Posterior cingulate gyrus (tissue), 11 donors: Measurements from ENCODE around the gene DMRTC2.

Source experiments
- DNase-seq, 10 donors: peaks; one replicate each; pipeline versions ENCODE4 v3.0.0 to v3.0.0-alpha.2; 2020 to 2021; ENCODE audit warnings: mixed read lengths in 3 of 10
- intact Hi-C: fragments of 100-400 bp; cut with DNase I; formaldehyde crosslinking; loops from one replicate; pipeline ENCODE4 v1.15.1; 2023

DMRTC2 gene

GRCh38 chr19:41845001-41845050, at the start of gene DMRTC2:
Gene DMRTC2 (plus strand): TSS chr19:41845042. CDS start chr19:41847429, 2,387 bp downstream.
- DNase-seq, result no peak
- intact Hi-C loops, result no loop called here

- DNase-seq, result no peak
- intact Hi-C loops, result no loop called here
These were observed 48.5 kb upstream of the DMRTC2 start, which contains the start of gene CEACAM3 for GRCh38 chr19:41796362-41796761. Gene CEACAM3 (plus strand): TSS chr19:41796587. CDS start chr19:41796678, 91 bp downstream.

- intact Hi-C loops, result no loop called here
- DNase-seq, result no peak
These were observed 47.9 kb upstream of the DMRTC2 start for GRCh38 chr19:41796901-41797300.

- DNase-seq, result peak in 1 of 10 donors; percentile 14
- intact Hi-C loops, result no loop called here
These were observed 45.3 kb upstream of the DMRTC2 start for GRCh38 chr19:41799444-41800000.

DNA sequence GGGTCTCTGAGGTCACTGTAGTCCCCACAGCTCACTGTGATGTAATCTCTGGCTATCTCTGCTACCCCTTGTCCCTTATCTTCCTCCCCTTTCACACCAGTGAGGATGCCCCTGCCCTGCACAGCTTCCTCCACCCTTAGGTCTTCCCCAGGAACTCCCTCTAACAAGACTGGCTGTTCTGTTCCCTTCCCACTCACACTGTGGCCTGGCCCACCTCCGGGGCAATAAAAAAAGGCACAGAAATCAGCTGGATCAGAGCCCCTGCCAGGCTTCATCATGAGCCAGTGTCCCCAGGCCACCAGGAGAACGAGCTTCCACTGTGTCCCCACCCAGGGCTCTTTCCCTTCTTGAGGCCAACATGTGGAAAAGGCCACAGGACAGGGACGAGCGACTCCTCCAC, 43.8 kb upstream of the DMRTC2 start:
- intact Hi-C loops, result no loop called here
- peak in 1 of 10 donors; percentile 47 for DNase-seq

GRCh38 chr19:41801792-41802211, 43.0 kb upstream of the DMRTC2 start:
- DNase-seq, result peak in 1 of 10 donors; percentile 12
- intact Hi-C loops, result no loop called here

DNA sequence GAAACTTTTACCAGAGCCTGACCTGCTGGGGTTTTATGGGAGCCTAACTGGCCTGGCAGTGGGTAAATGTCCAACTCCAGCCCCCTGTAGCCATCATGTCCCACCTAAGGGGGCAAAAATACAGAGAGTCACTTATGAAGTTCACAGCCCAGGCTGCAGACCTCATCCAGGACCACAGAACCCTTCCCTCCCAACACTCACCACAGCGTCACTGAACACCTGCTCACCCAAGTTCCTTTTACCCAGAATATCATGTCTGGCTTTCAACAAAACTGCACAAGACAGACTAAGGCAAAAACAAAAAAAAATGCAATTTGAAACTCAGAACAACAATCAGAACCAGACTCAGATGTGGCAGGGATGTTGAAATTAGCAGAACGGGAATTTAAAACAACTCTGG, 42.1 kb upstream of the DMRTC2 start:
- DNase-seq, result peak in 1 of 10 donors; percentile 25
- intact Hi-C loops, result no loop called here

GRCh38 chr19:41804336-41804735, 40.5 kb upstream of the DMRTC2 start:
- no peak for DNase-seq
- intact Hi-C loops, result no loop called here

GRCh38 chr19:41807176-41807575, 37.7 kb upstream of the DMRTC2 start:
- intact Hi-C loops, result no loop called here
- DNase-seq, result peak in 1 of 10 donors; percentile 51

DNA sequence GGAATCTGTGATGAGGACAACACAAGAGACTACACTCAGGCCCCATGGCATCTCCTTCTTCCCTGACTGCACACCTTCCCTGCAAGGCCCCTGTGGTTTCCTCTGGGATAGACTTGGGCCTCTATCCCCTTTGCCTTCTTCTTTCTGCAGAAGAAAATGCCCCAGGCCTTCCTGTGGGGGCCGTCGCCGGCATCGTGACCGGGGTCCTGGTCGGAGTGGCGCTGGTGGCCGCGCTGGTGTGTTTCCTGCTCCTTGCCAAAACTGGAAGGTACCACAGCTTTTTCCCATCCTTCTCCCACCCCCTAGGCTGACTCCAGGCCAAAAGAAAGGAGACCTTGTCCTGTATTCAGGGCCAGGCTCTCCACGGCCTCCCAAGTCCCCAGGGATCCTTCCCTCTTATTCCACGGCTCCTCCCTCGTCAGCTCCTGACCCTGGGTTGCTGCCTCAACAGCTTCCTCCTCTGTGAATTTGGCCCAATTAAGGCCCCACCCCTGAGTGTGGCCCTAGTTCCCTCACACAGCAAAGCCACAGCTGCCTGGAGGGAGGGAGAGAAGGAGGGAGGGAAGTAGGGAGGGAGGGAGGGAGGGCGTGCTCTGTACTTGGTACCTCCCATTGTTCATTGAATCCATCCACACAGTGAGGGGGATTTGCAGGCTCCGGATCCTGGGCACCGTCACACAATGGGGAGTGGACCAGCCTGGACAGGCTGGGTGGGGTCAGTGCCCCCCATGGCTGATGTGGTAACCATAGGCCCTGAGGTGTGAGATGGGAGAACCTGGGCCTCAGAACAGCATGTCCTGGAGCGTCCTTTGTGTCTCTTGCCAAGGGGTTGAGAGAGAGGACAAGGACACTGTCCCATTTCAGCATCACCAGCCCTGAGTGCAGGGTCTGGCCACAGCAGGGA, 35.9 kb upstream of the DMRTC2 start:
- DNase-seq, result peak in 1 of 10 donors; percentile 50
- intact Hi-C loops, result no loop called here

- DNase-seq, result peak in 1 of 10 donors; percentile 59
- intact Hi-C loops, result no loop called here
These were observed 34.5 kb upstream of the DMRTC2 start for GRCh38 chr19:41810301-41810700.

- DNase-seq, result peak in 2 of 10 donors; percentile 14 to 74
- intact Hi-C loops, result no loop called here
These were observed 33.8 kb upstream of the DMRTC2 start for GRCh38 chr19:41811036-41811435.

- intact Hi-C loops, result no loop called here
- peak in 1 of 10 donors; percentile 57 for DNase-seq
These were observed 32.9 kb upstream of the DMRTC2 start for GRCh38 chr19:41811981-41812380.

DNA sequence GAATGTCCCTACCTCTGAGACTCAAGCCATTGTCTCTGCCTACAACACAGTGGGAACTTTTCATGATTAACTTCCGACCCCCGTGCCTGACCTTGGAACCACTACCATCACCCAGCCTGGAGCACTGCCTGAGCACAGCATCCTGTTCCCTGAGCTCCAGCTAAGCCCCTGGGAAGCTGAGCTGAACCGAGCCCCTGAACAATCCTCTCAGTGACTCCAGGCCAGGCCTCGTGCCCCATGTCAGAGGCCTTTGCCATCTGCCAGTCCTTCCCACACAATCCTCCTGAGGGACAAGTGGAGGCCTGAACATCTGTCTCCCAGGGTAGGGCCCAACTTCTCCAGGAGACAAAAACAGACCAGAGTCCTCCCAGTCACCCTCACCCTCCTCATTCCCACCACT, 30.9 kb upstream of the DMRTC2 start:
- DNase-seq, result peak in 1 of 10 donors; percentile 33
- intact Hi-C loops, result no loop called here

DNA sequence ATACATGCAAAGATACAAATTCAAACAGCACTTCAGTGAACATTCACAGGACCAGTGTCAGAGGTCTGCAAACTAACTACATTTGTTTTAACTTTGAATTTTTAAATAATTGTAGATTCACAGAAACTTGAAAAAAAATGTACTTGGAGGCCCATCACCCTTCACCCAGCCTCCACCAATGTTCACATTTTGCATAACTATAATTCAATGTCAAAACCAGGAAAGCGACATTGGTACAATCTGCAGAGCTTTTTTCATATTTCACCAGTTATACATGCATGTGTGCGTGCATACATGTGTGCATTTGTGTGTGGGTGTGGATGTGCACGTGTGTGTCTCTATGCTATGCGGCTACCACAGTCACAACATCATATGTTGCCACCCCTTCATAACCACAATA, 29.5 kb upstream of the DMRTC2 start:
- DNase-seq, result no peak
- intact Hi-C loops, result no loop called here

DNA sequence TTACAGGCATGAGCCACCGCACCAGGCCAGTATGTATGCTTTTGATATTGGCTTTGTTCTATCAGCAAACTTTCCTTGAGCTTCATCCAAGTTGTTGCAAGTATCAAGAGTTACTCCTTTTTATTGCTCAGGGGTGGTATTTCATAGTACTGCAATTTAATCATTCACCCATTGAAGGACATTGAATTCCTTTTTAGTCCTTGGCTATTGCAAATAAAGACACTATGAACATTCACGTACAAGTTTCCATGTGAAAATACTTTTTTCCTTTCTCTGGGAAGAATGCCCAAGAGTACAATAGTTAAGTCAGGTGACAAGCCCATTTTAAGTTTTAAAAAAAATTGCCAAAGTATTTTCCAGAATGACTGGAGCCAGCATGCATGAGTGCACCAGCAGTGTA, 28.1 kb upstream of the DMRTC2 start:
- intact Hi-C loops, result no loop called here
- no peak for DNase-seq

DNA sequence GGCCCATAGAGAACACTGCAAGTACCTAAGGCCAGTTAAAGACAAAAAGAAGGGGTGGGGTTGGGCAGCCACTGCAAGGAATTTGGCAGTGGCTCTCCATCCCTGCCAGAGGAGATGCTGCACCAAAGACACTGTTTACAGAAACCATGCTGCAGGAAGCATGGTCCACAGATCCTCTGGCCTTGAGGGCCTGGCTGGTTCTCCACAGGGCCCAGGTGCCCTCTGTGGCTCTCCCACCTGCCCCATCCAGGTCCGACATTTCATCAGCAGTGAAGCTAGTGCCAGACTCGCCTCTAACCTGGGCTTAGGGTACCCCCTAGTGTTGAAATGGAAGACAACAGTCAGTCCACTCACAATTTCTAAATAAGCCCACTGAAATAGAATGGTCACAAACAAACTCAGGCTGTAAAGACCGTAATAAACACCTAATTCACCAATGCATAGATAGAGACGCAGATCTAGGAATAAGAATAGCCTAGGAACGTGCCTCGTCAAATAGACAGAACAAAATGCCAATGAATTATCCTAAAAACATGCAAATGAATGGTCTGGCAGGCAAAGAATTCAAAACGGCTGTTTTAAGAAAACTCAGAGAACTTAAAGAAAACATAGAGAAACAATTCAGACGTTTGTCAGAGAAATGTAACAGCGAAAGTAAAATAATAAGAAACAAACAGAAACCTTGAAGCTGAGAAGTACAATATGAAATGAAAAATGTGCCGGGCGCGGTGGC, 23.7 kb upstream of the DMRTC2 start:
- intact Hi-C loops, result no loop called here
- DNase-seq, result peak in 2 of 10 donors; percentile 43 to 55

- intact Hi-C loops, result no loop called here
- DNase-seq, result peak in 1 of 10 donors; percentile 35
These were observed 6.7 kb upstream of the DMRTC2 start for GRCh38 chr19:41837981-41838708.

DNA sequence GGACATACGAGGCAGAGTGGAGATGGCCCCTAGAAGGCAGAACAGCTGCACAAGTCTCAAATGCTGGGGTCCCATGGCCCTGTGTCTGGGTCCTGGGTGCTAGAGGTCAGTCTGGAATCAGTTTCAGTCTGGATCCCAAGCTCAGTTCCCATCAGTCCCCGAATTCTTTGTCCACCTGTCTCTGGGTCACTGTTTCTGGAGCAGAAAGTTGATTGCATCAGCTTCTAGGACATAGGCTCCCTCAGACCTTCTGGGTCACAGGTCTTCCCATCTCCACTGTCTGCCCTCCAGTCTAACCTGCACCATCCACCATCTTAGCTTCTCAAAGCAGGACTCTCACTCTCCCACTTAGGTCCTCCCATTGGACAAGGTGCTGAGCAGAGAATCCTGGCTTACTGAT, 5.6 kb upstream of the DMRTC2 start:
- intact Hi-C loops, result no loop called here
- no peak for DNase-seq

DNA sequence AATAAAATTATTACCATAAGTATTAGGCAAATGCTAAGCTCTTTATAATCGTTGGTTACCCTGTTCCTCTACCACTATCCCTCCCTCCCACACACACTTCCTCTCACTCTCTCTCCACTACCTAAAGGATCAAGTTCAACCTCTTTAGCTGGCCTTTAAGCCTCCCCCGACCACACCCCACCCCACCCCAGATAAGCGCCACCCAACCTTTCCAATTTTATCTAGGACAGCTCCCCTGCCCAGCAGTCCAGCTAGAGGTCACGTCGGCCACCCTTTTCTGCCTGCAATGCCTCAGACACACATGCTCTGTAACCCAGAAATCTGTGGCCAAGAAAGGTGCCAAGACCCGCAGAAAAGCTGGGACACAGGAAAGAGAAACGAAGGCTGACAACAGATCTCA, 1.5 kb upstream of the DMRTC2 start:
- intact Hi-C loops, result no loop called here
- DNase-seq, result peak in 1 of 10 donors; percentile 12

- no peak for DNase-seq
- intact Hi-C loops, result no loop called here
These were observed 241 bp upstream of the DMRTC2 start, which contains the start of gene LYPD4 for GRCh38 chr19:41844601-41845000. Gene LYPD4 (minus strand): TSS chr19:41844683. CDS start chr19:41839285, 5,398 bp downstream.
